Measurements from ENCODE around the gene UVRAG. TPM values are rescaled to one million over a fixed set of nuclear protein-coding genes. Genes with fewer than 3 reads are reported as not detected.
A peak's percentile ranks its signal among the peaks of the same experiment; 100 is the strongest.
"Not testable (repeated sequence)": the region's sequence is repeated elsewhere in the genome, so short reads cannot be mapped to it uniquely, and the experiment has no call there.

UVRAG gene
- total RNA-seq, 1 experiment from 2014 or later: 31.3 TPM

- Histone ChIP-seq H3K36me3 (ENCODE audit: control insufficient read depth, insufficient read depth, low read length) (no peaks in the 10 kb centered on the region), H3K4me3 (ENCODE audit: low read depth, low read length) (no peak overlapping the region), H3K4me1 (no peaks in the 10 kb centered on the region), H3K9me3 (no peaks in the 10 kb centered on the region), H3K27me3 (replicated peaks; ENCODE audit: control insufficient read depth, insufficient read depth, low read length) (no peaks in the 10 kb centered on the region)
- DNase-seq: no peak
- no peak overlapping the region for H3K4me3 Mint-ChIP-seq (ENCODE audit: unreplicated experiment)
- no peaks in the 10 kb centered on the region for H3K27me3 Mint-ChIP-seq (ENCODE audit: insufficient read depth, unreplicated experiment)
- no peaks in the 10 kb centered on the region for H3K4me1 Mint-ChIP-seq (ENCODE audit: low read depth, unreplicated experiment)
- ChIA-PET POLR2A (no interaction called here), CTCF (no interaction called here)
- peaks cover 13% of the 10 kb centered on the region for H3K36me3 Mint-ChIP-seq (ENCODE audit: insufficient read depth, unreplicated experiment)
- no peak overlapping the region for H3K27ac Mint-ChIP-seq (ENCODE audit: unreplicated experiment)
- TF ChIP-seq, protein P1, sequence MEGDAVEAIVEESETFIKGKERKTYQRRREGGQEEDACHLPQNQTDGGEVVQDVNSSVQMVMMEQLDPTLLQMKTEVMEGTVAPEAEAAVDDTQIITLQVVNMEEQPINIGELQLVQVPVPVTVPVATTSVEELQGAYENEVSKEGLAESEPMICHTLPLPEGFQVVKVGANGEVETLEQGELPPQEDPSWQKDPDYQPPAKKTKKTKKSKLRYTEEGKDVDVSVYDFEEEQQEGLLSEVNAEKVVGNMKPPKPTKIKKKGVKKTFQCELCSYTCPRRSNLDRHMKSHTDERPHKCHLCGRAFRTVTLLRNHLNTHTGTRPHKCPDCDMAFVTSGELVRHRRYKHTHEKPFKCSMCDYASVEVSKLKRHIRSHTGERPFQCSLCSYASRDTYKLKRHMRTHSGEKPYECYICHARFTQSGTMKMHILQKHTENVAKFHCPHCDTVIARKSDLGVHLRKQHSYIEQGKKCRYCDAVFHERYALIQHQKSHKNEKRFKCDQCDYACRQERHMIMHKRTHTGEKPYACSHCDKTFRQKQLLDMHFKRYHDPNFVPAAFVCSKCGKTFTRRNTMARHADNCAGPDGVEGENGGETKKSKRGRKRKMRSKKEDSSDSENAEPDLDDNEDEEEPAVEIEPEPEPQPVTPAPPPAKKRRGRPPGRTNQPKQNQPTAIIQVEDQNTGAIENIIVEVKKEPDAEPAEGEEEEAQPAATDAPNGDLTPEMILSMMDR (IDR thresholded peaks at IDR 0.05; ENCODE audit: insufficient read depth in 1 of 2, low read depth in 1 of 2, low read length in 1 of 2, severe bottlenecking in 1 of 2, unreplicated experiment in 1 of 2): no peak
- no peaks in the 10 kb centered on the region for H3K9me3 Mint-ChIP-seq (ENCODE audit: unreplicated experiment)
- intact Hi-C loops (cut with micrococcal nuclease; ENCODE audit: unreplicated experiment): no loop called here
- no TSS peak for BruUV-seq (replicated peaks)
Observed at GRCh38 chr11:75851203-75851602, 36.2 kb downstream of the UVRAG start.

GRCh38 chr11:75852406-75853017 lies 37.5 kb downstream of the UVRAG start:
- H3K27ac Mint-ChIP-seq (ENCODE audit: unreplicated experiment): no peak overlapping the region
- Histone ChIP-seq H3K4me1 (0 out of 2 replicates have a peak, but pooled peaks cover 8% of the 10 kb centered on the region), H3K4me3 (ENCODE audit: low read depth, low read length) (no peak overlapping the region), H3K36me3 (ENCODE audit: control insufficient read depth, insufficient read depth, low read length) (no peaks in the 10 kb centered on the region), H3K27me3 (replicated peaks; ENCODE audit: control insufficient read depth, insufficient read depth, low read length) (no peaks in the 10 kb centered on the region), H3K9me3 (no peaks in the 10 kb centered on the region)
- TSS peak; percentile 15 for BruUV-seq (replicated peaks)
- POLR2A ChIA-PET: no interaction called here
- TF ChIP-seq, protein P1 (IDR thresholded peaks at IDR 0.05; ENCODE audit: insufficient read depth in 1 of 2, low read depth in 1 of 2, low read length in 1 of 2, severe bottlenecking in 1 of 2, unreplicated experiment in 1 of 2): no peak
- intact Hi-C loops (cut with micrococcal nuclease; ENCODE audit: unreplicated experiment): no loop called here
- H3K4me1 Mint-ChIP-seq (ENCODE audit: low read depth, unreplicated experiment): peaks cover 10% of the 10 kb centered on the region
- peaks cover 18% of the 10 kb centered on the region for H3K36me3 Mint-ChIP-seq (ENCODE audit: insufficient read depth, unreplicated experiment)
- no peaks in the 10 kb centered on the region for H3K27me3 Mint-ChIP-seq (ENCODE audit: insufficient read depth, unreplicated experiment)
- no peak for DNase-seq
- CTCF ChIA-PET: no interaction called here
- no peaks in the 10 kb centered on the region for H3K9me3 Mint-ChIP-seq (ENCODE audit: unreplicated experiment)
- no peak overlapping the region for H3K4me3 Mint-ChIP-seq (ENCODE audit: unreplicated experiment)

DNA sequence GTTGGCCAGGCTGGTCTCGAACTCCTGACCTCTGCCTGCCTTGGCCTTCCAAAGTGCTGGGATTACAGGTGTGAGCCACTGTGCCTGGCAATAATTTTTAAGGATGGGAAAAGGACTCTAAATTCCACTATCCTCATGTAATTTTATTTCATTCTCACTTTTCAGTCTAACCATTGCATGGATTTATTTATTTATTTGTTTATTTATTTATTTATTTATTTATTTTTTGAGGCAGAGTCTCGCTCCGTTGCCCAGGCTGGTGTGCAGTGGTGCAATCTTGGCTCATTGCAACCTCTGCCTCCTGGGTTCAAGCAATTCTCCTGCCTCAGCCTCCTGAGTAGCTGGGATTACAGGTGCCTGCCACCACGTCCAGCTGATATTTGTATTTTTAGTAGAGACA lies 38.6 kb downstream of the UVRAG start:
- H3K27me3 Mint-ChIP-seq (ENCODE audit: insufficient read depth, unreplicated experiment); H3K36me3 ChIP-seq (ENCODE audit: control insufficient read depth, insufficient read depth, low read length); BruUV-seq (replicated peaks): not testable (repeated sequence)

More for the DNA sequence above, 38.6 kb downstream of the UVRAG start:
- H3K27ac Mint-ChIP-seq (ENCODE audit: unreplicated experiment); POLR2A ChIA-PET; H3K4me3 ChIP-seq (ENCODE audit: low read depth, low read length); intact Hi-C loops (cut with micrococcal nuclease; ENCODE audit: unreplicated experiment); H3K9me3 Mint-ChIP-seq (ENCODE audit: unreplicated experiment); CTCF ChIA-PET; H3K9me3 ChIP-seq; H3K27me3 ChIP-seq (replicated peaks; ENCODE audit: control insufficient read depth, insufficient read depth, low read length); DNase-seq; H3K4me3 Mint-ChIP-seq (ENCODE audit: unreplicated experiment): not testable (repeated sequence)
- H3K4me1 Mint-ChIP-seq (ENCODE audit: low read depth, unreplicated experiment): peaks cover 18% of the 10 kb centered on the region
- H3K4me1 ChIP-seq: peaks cover 17% of the 10 kb centered on the region
- peaks cover 18% of the 10 kb centered on the region for H3K36me3 Mint-ChIP-seq (ENCODE audit: insufficient read depth, unreplicated experiment)

Data from Caco-2 (cell line).